EH (cell line): ENCODE results near the gene WDR45.
"Not testable (repeated sequence)": the region's sequence is repeated elsewhere in the genome, so short reads cannot be mapped to it uniquely, and the experiment has no call there.

Source experiments
- DNase-seq: peaks from one replicate; pipeline ENCODE4 v3.0.0-alpha.2; 2015; ENCODE audit warnings: low read depth

Gene WDR45

GRCh38 chrX:49079489-49080428 is at the start of gene WDR45:
WDR45 (minus strand) TSS chrX:49079887; CDS start chrX:49078095, 1,792 bp downstream.
- peak; percentile 79 for DNase-seq

- no peak for DNase-seq
These were observed 49.7 kb upstream of the WDR45 start for GRCh38 chrX:49129427-49129826.

- DNase-seq: not testable (repeated sequence)
These were observed 48.1 kb upstream of the WDR45 start for GRCh38 chrX:49127742-49128258.

- DNase-seq: no peak
These were observed 42.8 kb upstream of the WDR45 start for GRCh38 chrX:49122499-49122898.

GRCh38 chrX:49120091-49120490 is 40.4 kb upstream of the WDR45 start:
- peak; percentile 9 for DNase-seq

- no peak for DNase-seq
These were observed 37.9 kb upstream of the WDR45 start for GRCh38 chrX:49117581-49117980.

- DNase-seq: no peak
These were observed 37.0 kb upstream of the WDR45 start for GRCh38 chrX:49116716-49117115.

- DNase-seq: no peak
These were observed 36.4 kb upstream of the WDR45 start for GRCh38 chrX:49116076-49116475.

GRCh38 chrX:49111791-49112190 is 32.1 kb upstream of the WDR45 start:
- no peak for DNase-seq

GRCh38 chrX:49110417-49110816 is 30.7 kb upstream of the WDR45 start:
- DNase-seq: no peak

- no peak for DNase-seq
These were observed 29.0 kb upstream of the WDR45 start for GRCh38 chrX:49108641-49109040.

- peak; percentile 55 for DNase-seq
These were observed 27.2 kb upstream of the WDR45 start for GRCh38 chrX:49106930-49107329.

GRCh38 chrX:49106296-49106695 is 26.6 kb upstream of the WDR45 start:
- DNase-seq: no peak

- DNase-seq: no peak
These were observed 23.9 kb upstream of the WDR45 start for GRCh38 chrX:49103637-49104036.

- DNase-seq: no peak
These were observed 22.5 kb upstream of the WDR45 start for GRCh38 chrX:49102190-49102589.

GRCh38 chrX:49101629-49101984 is 21.9 kb upstream of the WDR45 start:
- no peak for DNase-seq

GRCh38 chrX:49100704-49101628 is 21.3 kb upstream of the WDR45 start:
- peak; percentile 93 for DNase-seq

GRCh38 chrX:49096419-49096818 is 16.7 kb upstream of the WDR45 start:
- no peak for DNase-seq

GRCh38 chrX:49089553-49089952 is 9.9 kb upstream of the WDR45 start:
- no peak for DNase-seq

GRCh38 chrX:49082271-49082871 is 2.7 kb upstream of the WDR45 start:
- DNase-seq: no peak

GRCh38 chrX:49077941-49078340 is 1.7 kb downstream of the WDR45 start:
- DNase-seq: no peak

- DNase-seq: no peak
These were observed 4.3 kb downstream of the WDR45 start for GRCh38 chrX:49075347-49075746.
